ENCODE data around the gene EVX1.

DNA sequence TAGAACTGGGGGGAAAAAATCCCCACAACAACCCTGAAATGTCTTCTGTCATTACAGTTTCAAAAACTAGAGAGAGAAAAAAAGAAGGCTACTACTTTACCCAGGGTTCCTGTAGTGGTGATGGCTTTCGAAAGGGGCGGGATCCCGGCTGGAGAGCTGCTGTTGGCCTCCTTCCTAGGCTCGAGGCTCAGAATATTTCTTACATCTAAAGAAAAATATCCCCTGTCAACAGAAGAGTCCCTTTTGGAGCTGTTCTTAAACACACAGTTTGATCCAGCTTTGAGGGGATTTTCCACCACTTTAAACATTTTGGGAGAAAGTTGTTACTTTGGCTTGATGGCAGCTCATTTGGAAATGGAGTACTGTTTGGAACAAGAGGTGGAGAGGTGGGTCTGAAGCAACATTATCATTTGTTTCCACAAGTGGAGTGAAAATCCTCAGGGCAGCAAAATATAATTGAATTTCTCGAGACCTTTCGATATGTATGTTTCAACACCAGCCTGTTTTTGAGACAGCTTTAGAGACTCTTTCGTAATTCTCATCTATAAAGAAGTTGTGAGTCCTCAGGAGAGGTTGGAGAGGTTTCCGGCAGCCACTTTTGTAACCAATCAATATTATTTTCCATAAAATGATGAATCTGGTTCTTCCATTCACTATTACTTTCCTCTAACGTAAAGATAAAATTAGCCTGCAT is 47.8 kb upstream of the EVX1 start:
- TF ChIP-seq ZNF143 (CRISPR knock-in tag; IDR thresholded peaks at IDR 0.05) (no peak), POLR2A (IDR thresholded peaks at IDR 0.05; ENCODE audit: insufficient read depth in 1 of 2, low read depth in 2 of 2, low read length in 2 of 2) (no peak), ZNF17 (CRISPR knock-in tag; IDR thresholded peaks at IDR 0.05) (no peak)
